Pancreas (tissue), 10 donors: ENCODE data around the gene NOX5. TPM values are rescaled to one million over a fixed set of nuclear protein-coding genes. Genes with fewer than 3 reads are reported as not detected.

Experiments
- ATAC-seq, 4 donors: fragments of 200-7000 bp; cut with Tn5 transposase; one replicate each; pipeline versions ENCODE4 v1.8.0 to v1.9.1; 2020; ENCODE audit warnings: mild to moderate bottlenecking in 4 of 4, moderate library complexity in 4 of 4
- DNase-seq, 6 donors: peaks; one replicate each; pipeline ENCODE4 v3.0.0-alpha.2; 2020
- FAIRE-seq: peaks from 2 replicates; lab custom pipeline; 2012; peaks lifted over from hg19 to GRCh38; lab: Jason Lieb, UNC
- H3K27ac ChIP-seq, 4 donors: fragments of 200-600 bp; sonication (generic); 1 replicate in 3 of 4; 2 replicates in 1 of 4; pipeline versions ENCODE4 v1.5.0 to v1.8.0; 2020
- H3K27me3 ChIP-seq, 4 donors: fragments of 200-600 bp; one replicate each; pipeline ENCODE4 v1.8.0; 2021
- H3K36me3 ChIP-seq, 3 donors: fragments of 200-600 bp; sonication (generic) in 1 of 3; one replicate each; pipeline versions ENCODE4 v1.5.0 to v1.8.0; 2020 to 2021
- H3K4me1 ChIP-seq, 3 donors: fragments of 200-600 bp; one replicate each; pipeline ENCODE4 v1.8.0; 2021
- H3K4me3 ChIP-seq, 4 donors: fragments of 200-600 bp; sonication (generic) in 2 of 4; one replicate each; pipeline versions ENCODE4 v1.5.0 to v1.8.0; 2020 to 2021
- H3K9me3 ChIP-seq, 4 donors: fragments of 200-600 bp; one replicate each; pipeline ENCODE4 v1.8.0; 2021
- CTCF ChIP-seq, 4 donors: fragments of 200-600 bp; sonication (generic) in 3 of 4; IDR thresholded peaks; one replicate each; pipeline versions ENCODE4 v1.5.0 to v1.8.0; 2021; ENCODE audit warnings: antibody characterized with exemption in 4 of 4
- WGBS, 2 donors: extraction: QIAGEN DNeasy Blood & Tissue Kit; methylation state at CpG; one replicate each; pipeline ENCODE4 v1.1.7; 2013; 5-methylcytosine and 5-hydroxymethylcytosine counted together
- intact Hi-C, 3 donors: fragments of 100-400 bp; cut with DNase I; formaldehyde crosslinking; loops; one replicate each; pipeline versions ENCODE4 v1.11.1 to v1.14.2; 2022
- polyA plus RNA-seq, 2 donors: library from polyadenylated mRNA; stranded (reverse); fragments of 200-250 nt; gene quantifications; one replicate each; pipeline ENCODE4 v1.2.3, GENCODE V29; 2013
- total RNA-seq, 6 donors: library from RNA; stranded (reverse); fragmentation: NEBNext Ultra II Directional in 4 of 6; extraction: Animal tissue kit (Norgen Biotek cat#: 25700) in 4 of 6; gene quantifications; one replicate each; pipeline versions ENCODE4 v1.2.1 to v1.2.4, GENCODE V29; 2021 to 2023
- donor health status: healthy with polysubstance abuse.
- donor health status: DM: no; HTN: no; CAD: no; lungs with moderate emphysema.
- donor health status: DM: no; HTN: no; CAD: no.
- donor health status: control.
- donor health status: control.
- donor health status: Bipolar disorder and iron deficiency.
- donor health status: DM: yes; HTN: yes; CAD: no.
- donor health status: DM: no; HTN: no; CAD: no.
- donor health status: DM: no; HTN: no; CAD: no.
- donor health status: DM: yes; HTN: yes; CAD: no.

Gene NOX5
- total and polyA plus RNA-seq, 8 donors = 0.04 to 0.26 (median 0.12) TPM; not detected in 3

GRCh38 chr15:69000725-69001503 is 13.6 kb upstream of the NOX5 start:
- FAIRE-seq = no peak
- no peaks in the 10 kb centered on the region for H3K27me3 ChIP-seq

GRCh38 chr15:69002783-69003182 is 11.7 kb upstream of the NOX5 start:
- no peak for TF ChIP-seq CTCF (IDR thresholded peaks at IDR 0.05)
- H3K4me1 ChIP-seq = no peaks in the 10 kb centered on the region
- ATAC-seq (no peak), DNase-seq (no peak), FAIRE-seq (no peak)
- H3K4me3 ChIP-seq = no peak overlapping the region
- intact Hi-C loops = no loop called here
- H3K36me3 ChIP-seq = no peaks in the 10 kb centered on the region
- no peak overlapping the region for H3K27ac ChIP-seq
- WGBS, 2 donors = 79 to 83% methylated on average over 4 of the region's 4 CpGs
- H3K9me3 ChIP-seq = no peaks in the 10 kb centered on the region
- H3K27me3 ChIP-seq = no peaks in the 10 kb centered on the region

More at GRCh38 chr15:69000725-69001503, 13.6 kb upstream of the NOX5 start:
- H3K9me3 ChIP-seq = no peaks in the 10 kb centered on the region
- H3K27ac ChIP-seq = no peak overlapping the region
- DNase-seq = no peak
- ATAC-seq = no peak
- 78 to 81% methylated on average over 4 of the region's 4 CpGs for WGBS, 2 donors
- no peaks in the 10 kb centered on the region for H3K4me1 ChIP-seq
- no peak for TF ChIP-seq CTCF (IDR thresholded peaks at IDR 0.05)
- intact Hi-C loops = no loop called here
- H3K36me3 ChIP-seq = no peaks in the 10 kb centered on the region
- no peak overlapping the region for H3K4me3 ChIP-seq

- Histone ChIP-seq H3K27me3 (no peaks in the 10 kb centered on the region), H3K4me1 (no peaks in the 10 kb centered on the region)
- FAIRE-seq = no peak
Observed at GRCh38 chr15:69004011-69004410, 10.5 kb upstream of the NOX5 start.

GRCh38 chr15:69008056-69008455 is 6.4 kb upstream of the NOX5 start:
- Histone ChIP-seq H3K9me3 (no peaks in the 10 kb centered on the region), H3K4me3 (no peak overlapping the region), H3K4me1 (no peaks in the 10 kb centered on the region), H3K36me3 (no peaks in the 10 kb centered on the region), H3K27ac (no peak overlapping the region), H3K27me3 (no peaks in the 10 kb centered on the region)
- FAIRE-seq (no peak), DNase-seq (no peak), ATAC-seq (no peak)
- intact Hi-C loops = no loop called here
- no peak for TF ChIP-seq CTCF (IDR thresholded peaks at IDR 0.05)

More at GRCh38 chr15:69004011-69004410, 10.5 kb upstream of the NOX5 start:
- no peak overlapping the region for H3K4me3 ChIP-seq
- intact Hi-C loops = no loop called here
- no peak for TF ChIP-seq CTCF (IDR thresholded peaks at IDR 0.05)
- H3K9me3 ChIP-seq = no peaks in the 10 kb centered on the region
- no peak for ATAC-seq
- no peak for DNase-seq
- H3K27ac ChIP-seq = no peak overlapping the region
- 72 to 77% methylated on average over 2 of the region's 2 CpGs for WGBS, 2 donors
- H3K36me3 ChIP-seq = no peaks in the 10 kb centered on the region

- no peak for TF ChIP-seq CTCF (IDR thresholded peaks at IDR 0.05)
- 77 to 95% methylated on average over 5 of the region's 5 CpGs for WGBS, 2 donors
- ATAC-seq = no peak
Observed at GRCh38 chr15:69009341-69009740, 5.2 kb upstream of the NOX5 start.

More at GRCh38 chr15:69009341-69009740, 5.2 kb upstream of the NOX5 start:
- Histone ChIP-seq H3K27me3 (no peaks in the 10 kb centered on the region), H3K4me3 (no peak overlapping the region), H3K4me1 (no peaks in the 10 kb centered on the region), H3K27ac (no peak overlapping the region), H3K9me3 (no peaks in the 10 kb centered on the region), H3K36me3 (no peaks in the 10 kb centered on the region)
- intact Hi-C loops = no loop called here
- DNase-seq (no peak), FAIRE-seq (no peak)
